PFSK-1 (cell line): ENCODE results near the gene EDN1.

Source experiments
- FOXP2 ChIP-seq: optimal IDR thresholded peaks from 2 replicates; pipeline ENCODE3; 2011; ENCODE audit warnings: borderline replicate concordance, control low read depth, inconsistent platforms; ENCODE audit not compliant: insufficient read depth; ENCODE audit errors: extremely low read length, extremely low read depth
- POLR2AphosphoS5 ChIP-seq: IDR thresholded peaks from 2 replicates; pipeline ENCODE4 v1.6.1; 2012; ENCODE audit warnings: low read depth, mild to moderate bottlenecking, control low read depth, low read length, moderate library complexity
- SIN3A ChIP-seq: IDR thresholded peaks from 2 replicates; pipeline ENCODE4 v1.6.1; 2012; ENCODE audit warnings: mild to moderate bottlenecking, low read length, moderate library complexity, borderline replicate concordance; ENCODE audit not compliant: insufficient read depth
- TAF1 ChIP-seq: IDR thresholded peaks from 2 replicates; pipeline ENCODE4 v1.6.1; 2012; ENCODE audit warnings: low read length, control low read depth, borderline replicate concordance; ENCODE audit not compliant: insufficient read depth
- TF ChIP-seq, protein P1 (sequence below), 2 experiments: IDR thresholded peaks; 2 replicates each; pipeline versions ENCODE4 v1.6.1 to v1.8.0; 2011 to 2012; ENCODE audit warnings: low read depth in 2 of 2, low read length in 2 of 2, control low read depth in 1 of 2, inconsistent platforms in 1 of 2, mild to moderate bottlenecking in 1 of 2, moderate library complexity in 1 of 2; ENCODE audit not compliant: insufficient read depth in 1 of 2

DNA sequence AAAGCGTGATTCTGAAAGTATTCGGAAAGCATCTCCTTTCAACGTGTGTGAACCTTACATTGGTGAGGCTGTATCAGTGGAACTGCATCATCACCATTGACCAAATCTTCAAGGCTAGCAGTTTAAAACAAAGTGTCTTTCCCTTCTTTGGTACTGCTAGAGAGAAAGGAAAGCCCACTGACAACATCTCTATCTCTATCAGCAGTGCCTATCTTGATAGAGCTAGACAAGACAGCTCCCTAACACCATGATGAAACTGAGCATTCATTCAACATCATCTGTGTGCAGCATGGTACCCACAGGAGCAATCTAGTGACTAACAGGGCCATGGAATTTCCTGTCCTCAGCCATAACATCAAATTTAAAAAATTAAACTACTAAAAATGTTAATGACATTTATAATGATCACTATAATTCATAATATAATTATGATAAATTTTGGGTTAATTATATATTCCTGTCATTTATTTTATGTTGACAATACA, 31.5 kb upstream of the EDN1 start:
- TF ChIP-seq, protein P1, sequence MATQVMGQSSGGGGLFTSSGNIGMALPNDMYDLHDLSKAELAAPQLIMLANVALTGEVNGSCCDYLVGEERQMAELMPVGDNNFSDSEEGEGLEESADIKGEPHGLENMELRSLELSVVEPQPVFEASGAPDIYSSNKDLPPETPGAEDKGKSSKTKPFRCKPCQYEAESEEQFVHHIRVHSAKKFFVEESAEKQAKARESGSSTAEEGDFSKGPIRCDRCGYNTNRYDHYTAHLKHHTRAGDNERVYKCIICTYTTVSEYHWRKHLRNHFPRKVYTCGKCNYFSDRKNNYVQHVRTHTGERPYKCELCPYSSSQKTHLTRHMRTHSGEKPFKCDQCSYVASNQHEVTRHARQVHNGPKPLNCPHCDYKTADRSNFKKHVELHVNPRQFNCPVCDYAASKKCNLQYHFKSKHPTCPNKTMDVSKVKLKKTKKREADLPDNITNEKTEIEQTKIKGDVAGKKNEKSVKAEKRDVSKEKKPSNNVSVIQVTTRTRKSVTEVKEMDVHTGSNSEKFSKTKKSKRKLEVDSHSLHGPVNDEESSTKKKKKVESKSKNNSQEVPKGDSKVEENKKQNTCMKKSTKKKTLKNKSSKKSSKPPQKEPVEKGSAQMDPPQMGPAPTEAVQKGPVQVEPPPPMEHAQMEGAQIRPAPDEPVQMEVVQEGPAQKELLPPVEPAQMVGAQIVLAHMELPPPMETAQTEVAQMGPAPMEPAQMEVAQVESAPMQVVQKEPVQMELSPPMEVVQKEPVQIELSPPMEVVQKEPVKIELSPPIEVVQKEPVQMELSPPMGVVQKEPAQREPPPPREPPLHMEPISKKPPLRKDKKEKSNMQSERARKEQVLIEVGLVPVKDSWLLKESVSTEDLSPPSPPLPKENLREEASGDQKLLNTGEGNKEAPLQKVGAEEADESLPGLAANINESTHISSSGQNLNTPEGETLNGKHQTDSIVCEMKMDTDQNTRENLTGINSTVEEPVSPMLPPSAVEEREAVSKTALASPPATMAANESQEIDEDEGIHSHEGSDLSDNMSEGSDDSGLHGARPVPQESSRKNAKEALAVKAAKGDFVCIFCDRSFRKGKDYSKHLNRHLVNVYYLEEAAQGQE (IDR thresholded peaks at IDR 0.05; ENCODE audit: insufficient read depth in 1 of 2, low read depth in 2 of 2, low read length in 2 of 2) = no peak
- TF ChIP-seq POLR2AphosphoS5 (no peak), SIN3A (no peak), TAF1 (no peak), FOXP2 (no peak)
